HCT116 (cell line): ENCODE measurements around the gene ZNF317. TPM values are rescaled to one million over a fixed set of nuclear protein-coding genes. Genes with fewer than 3 reads are reported as not detected.

Source experiments
- ATAC-seq: fragments of 200-7000 bp; cut with Tn5 transposase; 2 replicates; pipeline ENCODE4 v1.9.1; 2020; ENCODE audit warnings: mild to moderate bottlenecking, moderate library complexity
- BruUV-seq: library from RNA; stranded (reverse); fragments of 400-500 nt; replicated peaks from 2 replicates; lab custom pipeline; 2021; lab: Mats Ljungman, UMichigan
- CTCF ChIA-PET: fragments of 300-600 bp; sonication (Branson Sonifier 250); formaldehyde crosslinking; loops from one replicate; lab custom pipeline; 2021; ENCODE audit warnings: antibody characterized with exemption; lab: Charles Lee
- POLR2A ChIA-PET: fragments of 300-600, 350-600 bp; sonication (Branson Sonifier 250); formaldehyde crosslinking; loops from one replicate; lab custom pipeline; 2021; ENCODE audit warnings: antibody characterized with exemption; lab: Charles Lee
- RAD21 ChIA-PET, 2 experiments: fragments of 300-600 bp; sonication (Branson Sonifier 250); formaldehyde crosslinking; loops; one replicate each; lab custom pipeline; 2023; ENCODE audit warnings: low total read pairs in 2 of 2; ENCODE audit not compliant: uncharacterized antibody in 2 of 2, unreplicated experiment in 2 of 2, low non-redundant PET in 1 of 2; lab: Charles Lee
- DNase-seq: peaks from one replicate; pipeline ENCODE4 v3.0.0-alpha.2; 2010; ENCODE audit warnings: low read depth, low spot score
- H2AFZ ChIP-seq: fragments of 200-600 bp; shearing (Covaris generic), sonication (generic); 2 replicates; pipeline ENCODE4 v1.6.1; 2017; ENCODE audit warnings: low read depth, mixed run types, mixed read lengths, antibody characterized with exemption, low read length; ENCODE audit not compliant: poor library complexity, severe bottlenecking
- H3K27ac ChIP-seq: 2 replicates; pipeline ENCODE4 v1.5.1; 2012; ENCODE audit warnings: low read depth, low read length
- H3K27me3 ChIP-seq: fragments of 200-600 bp; sonication (generic); 2 replicates; pipeline ENCODE4 v1.6.1; 2016; ENCODE audit warnings: mixed run types, low read length, mixed read lengths; ENCODE audit not compliant: insufficient read depth
- H3K36me3 ChIP-seq, 2 experiments: fragments of 200-500 bp in 1 of 2; fragments of 200-600 bp in 1 of 2; sonication (Bioruptor generic) in 1 of 2; sonication (generic) in 1 of 2; 2 replicates each; pipeline versions ENCODE4 v1.5.1 to v1.6.1; 2014 to 2016; ENCODE audit warnings: low read length in 2 of 2, inconsistent platforms in 1 of 2, mixed read lengths in 1 of 2, mixed run types in 1 of 2; ENCODE audit not compliant: insufficient read depth in 2 of 2, control insufficient read depth in 1 of 2
- H3K4me1 ChIP-seq, 2 experiments: fragments of 200-600 bp in 1 of 2; sonication (generic) in 1 of 2; 2 replicates each; pipeline versions ENCODE4 v1.5.1 to v1.6.1; 2012 to 2017; ENCODE audit warnings: low read length in 2 of 2, inconsistent platforms in 1 of 2, mild to moderate bottlenecking in 1 of 2, mixed read lengths in 1 of 2, mixed run types in 1 of 2, moderate library complexity in 1 of 2; ENCODE audit not compliant: insufficient read depth in 2 of 2, control insufficient read depth in 1 of 2
- H3K4me2 ChIP-seq: fragments of 200-600 bp; sonication (generic); 2 replicates; pipeline ENCODE4 v1.6.1; 2017; ENCODE audit warnings: mixed run types, low read length, mixed read lengths
- H3K4me3 ChIP-seq, 2 experiments: fragments of 200-600 bp in 1 of 2; sonication (generic) in 1 of 2; replicated peaks in 1 of 2; 2 replicates each; pipeline ENCODE4 v1.5.1; 2011 to 2016; ENCODE audit warnings: low read length in 2 of 2, control low read depth in 1 of 2, low read depth in 1 of 2, mild to moderate bottlenecking in 1 of 2, mixed read lengths in 1 of 2, mixed run types in 1 of 2
- H3K79me2 ChIP-seq: fragments of 200-600 bp; sonication (generic); 2 replicates; pipeline ENCODE4 v1.6.1; 2017; ENCODE audit warnings: mild to moderate bottlenecking, mixed run types, low read length, moderate library complexity, mixed read lengths; ENCODE audit not compliant: insufficient read depth
- H3K9ac ChIP-seq: fragments of 200-600 bp; sonication (generic); 2 replicates; pipeline ENCODE4 v1.6.1; 2016; ENCODE audit warnings: low read length, mixed read lengths
- H3K9me2 ChIP-seq: fragments of 200-600 bp; sonication (generic), shearing (Covaris generic); 2 replicates; pipeline ENCODE4 v1.6.1; 2017; ENCODE audit warnings: mixed run types, mild to moderate bottlenecking, moderate library complexity; ENCODE audit not compliant: insufficient read depth
- H3K9me3 ChIP-seq, 2 experiments: fragments of 200-500 bp in 1 of 2; fragments of 200-600 bp in 1 of 2; sonication (Bioruptor generic) in 1 of 2; sonication (generic) in 1 of 2; 2 replicates each; pipeline ENCODE4 v1.6.1; 2014 to 2017; ENCODE audit warnings: low read length in 2 of 2, mixed read lengths in 2 of 2, inconsistent platforms in 1 of 2, low read depth in 1 of 2, mild to moderate bottlenecking in 1 of 2, mixed run types in 1 of 2, moderate library complexity in 1 of 2; ENCODE audit not compliant: control insufficient read depth in 1 of 2, insufficient read depth in 1 of 2
- H4K20me1 ChIP-seq: fragments of 200-600 bp; sonication (generic), shearing (Covaris generic); 2 replicates; pipeline ENCODE4 v1.6.1; 2017; ENCODE audit warnings: mixed run types, mild to moderate bottlenecking, moderate library complexity; ENCODE audit not compliant: insufficient read depth
- EGR1 ChIP-seq: IDR thresholded peaks from 2 replicates; pipeline ENCODE4 v1.6.1; 2012; ENCODE audit warnings: low read depth
- EZH2 ChIP-seq: fragments of 200-600 bp; sonication (generic); IDR thresholded peaks from 2 replicates; pipeline ENCODE4 v1.6.1; 2017; ENCODE audit warnings: antibody characterized with exemption, mixed run types
- TCF7L2 ChIP-seq: IDR thresholded peaks from 2 replicates; pipeline ENCODE4 v1.7.0; 2011; ENCODE audit warnings: borderline replicate concordance, inconsistent platforms; ENCODE audit not compliant: insufficient read depth, insufficient read length; ENCODE audit errors: extremely low read depth
- intact Hi-C: fragments of 100-400 bp; cut with micrococcal nuclease; formaldehyde crosslinking; loops from 2 replicates; pipeline ENCODE4 v1.10.0; 2022
- total RNA-seq: library from RNA; stranded (reverse); gene quantifications from one replicate; pipeline ENCODE4 v1.2.1, GENCODE V29; 2021; ENCODE audit not compliant: unreplicated experiment

The ZNF317 gene
- total RNA-seq, 1 experiment from 2014 or later = 39.8 TPM

GRCh38 chr19:9166846-9167245, 26.6 kb downstream of the ZNF317 start:
- ChIA-PET CTCF (no interaction called here), RAD21 (no interaction called here), POLR2A (no interaction called here)
- no peak overlapping the region for H3K4me3 ChIP-seq
- intact Hi-C loops = no loop called here
- H3K36me3 ChIP-seq = peaks cover 14 to 16% of the 10 kb centered on the region in 2 experiments
- H3K9ac ChIP-seq = no peak overlapping the region
- no peak for TF ChIP-seq EGR1
- no peak for TF ChIP-seq TCF7L2
- no peak overlapping the region for H3K4me2 ChIP-seq
- no peaks in the 10 kb centered on the region for H3K9me2 ChIP-seq
- H2AFZ ChIP-seq = no peak overlapping the region
- peaks cover 8% of the 10 kb centered on the region; the same call in 1 of the 2 replicates for H3K79me2 ChIP-seq
- no peak for ATAC-seq
- H3K27me3 ChIP-seq = no peaks in the 10 kb centered on the region
- H3K27ac ChIP-seq = no peak overlapping the region
- H3K9me3 ChIP-seq = peaks cover 3 to 19% of the 10 kb centered on the region in 2 experiments; a peak in 2 of 4 replicates
- no peak for DNase-seq
- no peaks in the 10 kb centered on the region for H4K20me1 ChIP-seq
- no peaks in the 10 kb centered on the region for H3K4me1 ChIP-seq
- TSS peak; percentile 4 for BruUV-seq

GRCh38 chr19:9171393-9171991, 31.3 kb downstream of the ZNF317 start:
- CTCF ChIA-PET = no interaction called here

More at GRCh38 chr19:9171393-9171991, 31.3 kb downstream of the ZNF317 start:
- BruUV-seq = no TSS peak
- Histone ChIP-seq H3K27ac (no peak overlapping the region), H3K9me3 (no peaks in the 10 kb centered on the region), H3K27me3 (no peaks in the 10 kb centered on the region), H4K20me1 (no peaks in the 10 kb centered on the region), H3K4me3 (no peak overlapping the region), H3K79me2 (no peaks in the 10 kb centered on the region), H3K4me2 (no peak overlapping the region), H3K9me2 (no peaks in the 10 kb centered on the region), H2AFZ (no peak overlapping the region), H3K36me3 (no peaks in the 10 kb centered on the region), H3K4me1 (no peaks in the 10 kb centered on the region), H3K9ac (no peak overlapping the region)
- ChIA-PET POLR2A (no interaction called here), RAD21 (no interaction called here)
- TF ChIP-seq EZH2 = no peak
- no peak for DNase-seq
- intact Hi-C loops = no loop called here
- no peak for ATAC-seq
